ENCODE data around the gene DEGS2.

DEGS2 gene

GRCh38 chr14:100115236-100115635, 44.2 kb downstream of the DEGS2 start:
- DNase-seq (ENCODE audit: extremely low read depth, low read depth) = no peak
- TF ChIP-seq, protein P1, sequence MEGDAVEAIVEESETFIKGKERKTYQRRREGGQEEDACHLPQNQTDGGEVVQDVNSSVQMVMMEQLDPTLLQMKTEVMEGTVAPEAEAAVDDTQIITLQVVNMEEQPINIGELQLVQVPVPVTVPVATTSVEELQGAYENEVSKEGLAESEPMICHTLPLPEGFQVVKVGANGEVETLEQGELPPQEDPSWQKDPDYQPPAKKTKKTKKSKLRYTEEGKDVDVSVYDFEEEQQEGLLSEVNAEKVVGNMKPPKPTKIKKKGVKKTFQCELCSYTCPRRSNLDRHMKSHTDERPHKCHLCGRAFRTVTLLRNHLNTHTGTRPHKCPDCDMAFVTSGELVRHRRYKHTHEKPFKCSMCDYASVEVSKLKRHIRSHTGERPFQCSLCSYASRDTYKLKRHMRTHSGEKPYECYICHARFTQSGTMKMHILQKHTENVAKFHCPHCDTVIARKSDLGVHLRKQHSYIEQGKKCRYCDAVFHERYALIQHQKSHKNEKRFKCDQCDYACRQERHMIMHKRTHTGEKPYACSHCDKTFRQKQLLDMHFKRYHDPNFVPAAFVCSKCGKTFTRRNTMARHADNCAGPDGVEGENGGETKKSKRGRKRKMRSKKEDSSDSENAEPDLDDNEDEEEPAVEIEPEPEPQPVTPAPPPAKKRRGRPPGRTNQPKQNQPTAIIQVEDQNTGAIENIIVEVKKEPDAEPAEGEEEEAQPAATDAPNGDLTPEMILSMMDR (IDR thresholded peaks at IDR 0.05; ENCODE audit: low read depth, low read length) = no peak

- TF ChIP-seq, protein P1 (IDR thresholded peaks at IDR 0.05; ENCODE audit: low read depth, low read length) = no peak
- no peak for DNase-seq (ENCODE audit: extremely low read depth, low read depth)
Measured at GRCh38 chr14:100114109-100114765, 45.2 kb downstream of the DEGS2 start.

DNA sequence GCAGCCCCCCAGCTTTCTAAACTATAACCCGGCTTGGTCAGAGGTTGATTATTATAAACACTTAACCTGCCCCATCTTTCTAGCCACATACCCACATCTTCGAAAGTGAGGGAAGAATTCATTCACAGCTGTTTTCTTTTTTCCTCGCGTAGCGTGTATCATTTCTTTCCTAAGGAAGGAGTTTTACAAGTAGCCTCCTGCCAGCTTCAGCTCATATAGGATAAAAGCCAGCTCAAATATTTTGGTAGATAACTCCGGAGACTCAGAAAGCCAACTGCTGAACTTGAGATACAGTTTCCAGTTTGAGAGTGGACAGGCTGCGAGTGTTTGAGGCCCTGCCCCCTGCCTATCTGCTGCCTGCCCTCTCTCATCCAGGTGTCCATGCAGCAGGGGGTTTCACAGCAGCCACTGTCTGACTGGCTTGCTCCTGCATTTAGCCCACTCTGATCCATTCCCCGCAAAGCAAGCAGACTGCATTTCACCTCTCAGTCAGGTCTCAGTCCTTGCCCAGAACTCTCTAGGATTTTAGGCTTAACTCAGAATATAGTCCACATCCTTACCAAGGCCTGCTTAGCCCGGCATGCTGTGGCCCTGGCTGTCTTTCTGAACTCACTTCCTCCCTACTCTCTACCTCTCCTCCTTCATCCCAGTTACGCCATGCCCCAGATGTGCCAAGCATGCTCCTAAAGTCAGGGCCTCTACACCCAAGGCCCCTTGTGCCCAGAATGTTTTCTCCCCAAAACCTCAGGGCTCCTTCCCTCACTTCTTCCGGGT, 47.3 kb downstream of the DEGS2 start:
- no peak for DNase-seq (ENCODE audit: extremely low read depth, low read depth)
- TF ChIP-seq, protein P1 (IDR thresholded peaks at IDR 0.05; ENCODE audit: low read depth, low read length) = no peak

DNA sequence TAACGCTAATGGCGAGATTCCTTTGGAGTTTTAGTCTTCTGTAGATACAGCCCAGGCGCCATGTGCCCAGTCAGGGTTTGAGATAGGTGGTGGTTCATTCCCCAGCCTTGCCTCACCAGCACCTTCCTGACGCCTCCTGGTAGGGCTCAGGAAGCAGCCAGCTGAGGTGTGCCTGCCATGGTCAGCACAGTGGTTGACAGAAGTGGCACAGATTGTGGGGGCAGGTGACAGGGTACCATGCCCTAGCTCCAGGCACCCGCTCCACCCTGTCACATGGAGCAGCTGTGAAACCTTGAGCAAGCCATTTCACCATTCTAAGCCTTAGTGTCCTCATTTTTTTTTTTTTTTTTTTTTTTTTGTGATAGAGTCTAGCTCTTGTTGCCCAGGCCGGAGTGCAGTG, 48.6 kb downstream of the DEGS2 start:
- no peak for DNase-seq (ENCODE audit: extremely low read depth, low read depth)
- TF ChIP-seq, protein P1 (IDR thresholded peaks at IDR 0.05; ENCODE audit: low read depth, low read length) = no peak

- DNase-seq (ENCODE audit: extremely low read depth, low read depth) = no peak
- TF ChIP-seq, protein P1 (IDR thresholded peaks at IDR 0.05; ENCODE audit: low read depth, low read length) = no peak
Measured at GRCh38 chr14:100109594-100109955, 49.9 kb downstream of the DEGS2 start.

DNA sequence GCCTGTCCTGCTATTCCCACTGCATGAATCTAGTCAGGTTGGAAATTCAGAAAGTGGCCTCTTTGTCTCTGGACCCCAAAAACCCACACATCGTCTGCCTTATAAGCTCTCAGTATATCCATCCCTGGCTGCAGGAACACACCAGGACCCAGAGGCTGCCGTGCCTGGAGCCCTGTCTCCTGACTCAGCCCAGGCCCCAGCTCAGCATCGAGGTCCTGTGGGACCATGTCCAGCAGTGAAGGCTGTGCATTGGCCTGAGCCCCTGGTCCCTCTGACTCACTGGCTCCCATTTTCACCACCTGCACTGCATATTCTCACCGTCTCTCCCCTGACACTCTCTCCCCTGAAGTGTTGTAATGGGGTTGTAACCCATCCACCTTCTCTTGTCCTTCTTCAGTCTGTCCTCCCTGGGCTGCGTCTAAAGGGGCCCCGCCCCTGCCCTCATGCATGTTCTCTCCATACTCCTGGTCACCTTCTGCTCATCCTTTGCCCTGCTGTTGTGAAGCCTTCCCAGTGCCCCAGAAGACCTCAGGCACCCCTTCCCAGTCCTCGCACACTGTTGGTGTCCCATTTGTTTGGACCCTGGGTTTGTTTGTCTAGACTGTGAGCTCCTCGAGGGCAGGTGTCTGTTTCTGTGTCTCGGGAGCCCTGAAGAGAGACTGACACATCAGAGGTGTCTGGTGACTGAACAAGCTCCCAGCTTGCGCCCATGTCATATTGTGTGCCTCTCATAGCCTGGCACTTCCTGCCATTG, 50.4 kb downstream of the DEGS2 start:
- TF ChIP-seq, protein P1 (IDR thresholded peaks at IDR 0.05; ENCODE audit: low read depth, low read length) = no peak
- DNase-seq (ENCODE audit: extremely low read depth, low read depth) = no peak

All from AG09319 (cell line).